GM12892 (cell line): Measurements from ENCODE around the gene RHOT1.

ENCODE experiments used
- POLR2A ChIP-seq: IDR thresholded peaks from 2 replicates; pipeline ENCODE4 v1.6.1; 2011; ENCODE audit warnings: low read depth, low read length, control low read depth
- POLR2AphosphoS5 ChIP-seq: IDR thresholded peaks from 2 replicates; pipeline ENCODE4 v1.6.1; 2011; ENCODE audit warnings: low read depth, low read length, control low read depth

- TF ChIP-seq POLR2A (no peak), POLR2AphosphoS5 (no peak)
Observed at GRCh38 chr17:32253117-32253611, 110.9 kb downstream of the RHOT1 start.
